Skeletal muscle tissue (tissue), 5 donors: Measurements from ENCODE around the gene SYTL5. TPM values are rescaled to one million over a fixed set of nuclear protein-coding genes. Genes with fewer than 3 reads are reported as not detected.

ENCODE experiments used
- H3K27ac ChIP-seq: one replicate; pipeline ENCODE4 v1.7.0; 2013; ENCODE audit warnings: mild to moderate bottlenecking, low read depth, low read length, inconsistent platforms
- H3K27me3 ChIP-seq, 3 donors: one replicate each; pipeline ENCODE4 v1.7.0; 2013; ENCODE audit warnings: low read length in 3 of 3; ENCODE audit not compliant: control insufficient read depth in 3 of 3, insufficient read depth in 3 of 3
- H3K36me3 ChIP-seq, 3 donors: one replicate each; pipeline ENCODE4 v1.7.0; 2013; ENCODE audit warnings: low read length in 3 of 3; ENCODE audit not compliant: control insufficient read depth in 3 of 3, insufficient read depth in 3 of 3
- H3K4me1 ChIP-seq, 3 donors: one replicate each; pipeline ENCODE4 v1.7.0; 2013; ENCODE audit warnings: low read length in 3 of 3, mild to moderate bottlenecking in 3 of 3; ENCODE audit not compliant: control insufficient read depth in 3 of 3, insufficient read depth in 3 of 3
- H3K4me3 ChIP-seq, 3 donors: one replicate each; pipeline ENCODE4 v1.7.0; 2013; ENCODE audit warnings: low read length in 3 of 3
- H3K9ac ChIP-seq, 3 donors: one replicate each; pipeline ENCODE4 v1.7.0; 2013; ENCODE audit warnings: low read length in 3 of 3, mild to moderate bottlenecking in 3 of 3, moderate library complexity in 2 of 3, low read depth in 1 of 3
- H3K9me3 ChIP-seq, 3 donors: one replicate each; pipeline ENCODE4 v1.7.0; 2013; ENCODE audit warnings: low read length in 3 of 3; ENCODE audit not compliant: control insufficient read depth in 3 of 3
- small RNA-seq: library from RNA; depleted of rRNA; stranded (forward); fragments of <200 nt; gene quantifications from one replicate; pipeline ENCODE3, GENCODE V24; 2014
- total RNA-seq: library from RNA; depleted of rRNA; stranded (reverse); fragments of >200 nt; gene quantifications from one replicate; pipeline ENCODE4 v1.2.3, GENCODE V29; 2014
- donor health status: Osteomylitis.

The SYTL5 gene
- total RNA-seq, 1 donor from 2014 or later, result not detected

DNA sequence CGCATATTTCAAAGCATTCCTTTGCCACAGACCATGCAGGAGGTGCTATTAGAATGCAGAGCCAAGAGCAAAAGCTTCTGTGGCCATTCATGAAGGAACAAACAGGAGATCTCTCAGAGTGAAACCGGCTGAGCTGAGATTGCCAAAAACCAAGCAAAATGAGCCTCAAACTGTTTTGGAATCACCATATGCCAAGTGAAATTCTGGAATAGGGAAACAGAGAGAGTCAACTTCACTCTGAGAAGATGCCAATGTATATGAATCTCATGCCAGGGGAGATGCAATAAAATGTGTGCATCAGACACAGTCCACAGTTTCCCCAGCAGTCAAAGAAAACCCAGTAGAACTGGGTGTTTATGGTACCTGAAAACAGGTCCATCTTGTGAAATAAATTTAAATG lies 172.0 kb downstream of the SYTL5 start:
- Histone ChIP-seq H3K27ac (no peak overlapping the region), H3K4me3 (no peak overlapping the region), H3K4me1 (no peaks in the 10 kb centered on the region), H3K27me3 (peaks cover 0 to 4% (median 0%) of the 10 kb centered on the region in 3 donors), H3K9ac (no peak overlapping the region), H3K9me3 (no peaks in the 10 kb centered on the region), H3K36me3 (no peaks in the 10 kb centered on the region)

Small RNA genes lying within 50 kb of the gene (small RNA-seq; reads per million reads assigned to genes)
- not detected for gene MIR548AJ2

Other genes with a start within 250 kb of the SYTL5 start
- 41.2 TPM for gene CYBB, start 226.5 kb upstream of the SYTL5 start, total RNA-seq
- 4.7 TPM for gene DYNLT3, start 159.0 kb upstream of the SYTL5 start, total RNA-seq
- 39.7 TPM for gene SRPX, start 214.3 kb downstream of the SYTL5 start, total RNA-seq